AG20443 (cell line): Measurements from ENCODE around the gene OR2AG1.

ENCODE experiments used
- DNase-seq: peaks from one replicate; pipeline ENCODE4 v3.0.0; 2012; ENCODE audit warnings: low spot score, mixed read lengths

Gene OR2AG1, protein sequence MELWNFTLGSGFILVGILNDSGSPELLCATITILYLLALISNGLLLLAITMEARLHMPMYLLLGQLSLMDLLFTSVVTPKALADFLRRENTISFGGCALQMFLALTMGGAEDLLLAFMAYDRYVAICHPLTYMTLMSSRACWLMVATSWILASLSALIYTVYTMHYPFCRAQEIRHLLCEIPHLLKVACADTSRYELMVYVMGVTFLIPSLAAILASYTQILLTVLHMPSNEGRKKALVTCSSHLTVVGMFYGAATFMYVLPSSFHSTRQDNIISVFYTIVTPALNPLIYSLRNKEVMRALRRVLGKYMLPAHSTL

DNA sequence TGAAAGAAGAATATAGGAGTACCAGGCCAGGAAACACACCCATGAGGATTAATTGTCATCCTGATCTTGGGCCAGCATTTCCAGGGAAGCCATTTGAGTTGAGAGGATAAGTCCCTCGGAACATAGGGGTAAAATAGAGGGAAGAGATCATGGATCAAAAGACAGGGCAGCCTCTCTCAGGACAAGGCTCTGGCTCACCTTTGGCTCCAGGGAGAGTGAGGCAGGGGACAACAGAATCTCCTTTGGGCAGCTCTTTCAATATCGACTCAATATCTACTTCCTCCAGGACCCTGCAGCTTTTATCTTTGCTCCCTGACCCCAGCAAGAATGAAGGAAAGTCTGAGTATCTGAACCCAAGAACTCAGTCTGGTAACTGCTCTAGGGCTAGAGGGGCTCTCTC lies at the start of gene OR2AG1:
Gene OR2AG1, plus strand, starts transcription at position 301 of the 400 bp plus-strand sequence. CDS start 2,018 bp downstream, outside the sequence.
- DNase-seq, result no peak

DNA sequence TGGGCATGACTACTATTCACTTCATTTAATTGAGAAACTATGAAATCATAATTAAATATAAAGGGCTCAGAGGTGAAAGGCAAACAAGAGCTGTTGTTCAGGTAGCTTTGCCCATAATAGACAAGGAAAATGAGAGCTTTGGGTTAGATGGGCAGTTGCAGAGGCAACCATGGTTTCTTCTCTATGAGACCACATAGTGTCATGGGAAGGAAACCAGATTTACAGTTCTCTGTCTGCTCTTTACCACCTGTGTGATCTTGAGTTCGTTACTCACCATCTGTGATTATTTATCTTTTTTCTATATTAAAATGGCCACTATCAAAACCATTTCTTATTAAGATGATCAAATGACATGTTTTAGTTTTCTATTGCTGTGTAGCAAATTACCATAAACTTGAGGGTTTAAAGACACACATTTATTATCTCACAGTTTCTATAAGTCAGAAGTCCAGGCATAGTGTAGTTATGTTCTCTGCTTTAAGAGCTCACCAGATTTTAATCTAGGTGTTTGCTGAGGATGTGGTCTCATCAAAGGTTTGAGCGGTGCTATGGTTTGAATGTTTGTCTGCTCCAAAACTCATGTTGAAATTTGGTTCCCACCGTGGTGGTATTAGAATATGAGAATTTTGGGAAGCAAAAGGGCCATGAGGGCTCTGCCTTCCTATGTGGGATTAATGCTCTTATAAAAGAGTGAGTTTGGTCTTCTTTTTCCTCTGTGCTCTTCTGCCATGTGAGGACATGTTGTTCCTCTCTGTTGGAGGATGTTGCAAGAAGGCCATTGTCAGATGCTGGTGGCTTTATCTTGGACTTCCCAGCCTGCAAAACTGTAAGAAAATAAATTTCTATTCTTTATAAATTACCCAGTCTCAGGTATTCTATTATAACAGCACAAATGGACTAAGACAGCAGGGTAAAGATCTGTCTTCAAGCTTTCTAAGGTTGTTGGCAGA lies 49.2 kb upstream of the OR2AG1 start:
- no peak for DNase-seq

DNA sequence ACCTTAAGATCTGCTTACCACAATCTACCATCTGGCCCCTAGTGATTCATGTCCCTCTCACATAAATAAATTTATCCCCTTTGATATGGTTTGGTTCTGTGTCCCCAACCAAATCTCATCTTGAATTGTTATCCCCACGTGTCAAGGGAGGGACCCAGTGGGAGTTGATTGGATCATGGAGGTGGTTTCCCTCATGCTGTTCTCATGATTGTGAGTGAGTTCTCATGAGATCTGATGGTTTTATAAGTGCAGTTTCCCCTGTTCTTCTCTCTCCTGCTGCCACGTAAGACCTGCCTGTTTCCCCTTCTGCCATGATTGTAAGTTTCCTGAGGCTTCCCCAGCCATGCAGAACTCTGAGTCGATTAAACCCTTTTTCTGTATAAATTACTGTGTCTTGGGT lies 48.2 kb upstream of the OR2AG1 start:
- no peak for DNase-seq

DNA sequence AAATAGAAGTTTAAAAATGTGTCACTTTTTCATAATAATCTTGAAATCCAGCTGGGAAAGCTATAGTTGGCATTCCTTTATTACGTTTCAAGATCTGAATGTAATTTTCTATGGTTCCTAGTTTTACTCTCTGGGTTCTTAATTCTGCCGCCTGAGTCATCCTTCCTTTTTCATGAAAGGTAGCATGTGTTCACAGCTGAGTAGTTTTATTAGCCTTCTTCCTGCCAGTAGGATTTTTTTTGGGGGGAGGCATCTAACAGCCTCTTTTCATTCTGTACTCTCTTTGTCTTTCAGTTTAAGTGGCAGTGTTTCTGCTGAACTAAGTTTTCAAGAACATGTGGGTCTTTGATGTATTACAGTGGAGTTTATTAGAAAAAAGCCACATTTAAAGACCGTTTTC lies 47.5 kb upstream of the OR2AG1 start:
- peak; percentile 16 for DNase-seq

DNA sequence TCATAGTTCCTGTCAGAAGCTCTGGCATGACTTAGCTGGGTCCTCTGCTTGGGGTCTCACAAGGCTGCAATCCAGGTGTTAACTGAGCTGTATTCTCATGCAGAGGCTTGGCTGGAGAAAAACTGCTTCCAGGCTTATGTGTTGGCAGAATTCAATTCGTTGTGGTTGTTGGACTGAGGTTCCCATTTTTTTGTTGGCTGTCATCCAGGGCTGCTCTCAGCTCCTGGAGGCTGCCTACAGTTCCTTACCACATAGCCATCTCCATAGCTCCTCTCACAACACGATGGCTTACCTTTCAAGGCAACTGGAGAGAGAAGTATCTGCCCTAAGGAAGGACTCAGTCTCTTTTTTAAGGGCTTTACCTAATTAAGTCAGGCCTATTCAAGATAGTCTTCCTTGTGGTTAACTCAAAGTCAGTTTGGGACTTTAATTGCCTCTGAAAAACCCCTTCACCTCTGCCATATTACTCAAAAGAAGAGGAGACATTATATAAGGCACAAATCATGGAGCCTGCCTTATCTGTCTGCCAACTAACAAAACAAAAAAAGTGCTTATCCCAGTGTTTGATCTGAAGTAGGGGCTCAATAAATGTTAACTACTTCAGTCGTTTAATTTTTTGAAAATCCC lies 46.2 kb upstream of the OR2AG1 start:
- DNase-seq, result no peak

DNA sequence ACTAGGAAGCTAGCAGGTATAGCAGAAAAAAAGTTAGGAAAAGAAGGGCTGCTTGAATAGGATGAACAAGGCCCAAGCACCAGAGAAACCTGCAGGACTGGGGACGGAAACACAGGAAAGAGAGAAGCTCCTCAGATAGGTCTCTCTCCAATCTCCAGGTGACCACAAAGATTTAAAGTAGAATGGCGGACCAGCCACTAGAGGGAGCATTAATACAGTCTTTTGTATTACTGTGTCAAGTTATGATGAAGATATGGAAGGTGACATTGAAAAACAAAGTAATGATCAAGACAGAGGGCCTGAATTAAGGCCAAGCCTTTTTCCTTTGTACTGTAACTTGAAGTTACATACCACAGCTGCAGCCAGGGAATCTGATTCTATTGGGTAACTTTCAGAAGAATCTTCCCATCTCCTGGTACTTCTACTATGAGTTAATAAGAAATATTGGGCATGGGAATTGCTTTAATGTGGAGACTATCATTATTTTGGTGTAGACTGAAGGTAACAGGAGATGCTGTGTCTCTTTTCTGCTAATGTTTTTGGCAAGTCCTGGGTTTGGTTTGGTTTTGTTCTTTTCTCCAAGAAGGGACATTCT lies 44.9 kb upstream of the OR2AG1 start:
- peak; percentile 55 for DNase-seq

DNA sequence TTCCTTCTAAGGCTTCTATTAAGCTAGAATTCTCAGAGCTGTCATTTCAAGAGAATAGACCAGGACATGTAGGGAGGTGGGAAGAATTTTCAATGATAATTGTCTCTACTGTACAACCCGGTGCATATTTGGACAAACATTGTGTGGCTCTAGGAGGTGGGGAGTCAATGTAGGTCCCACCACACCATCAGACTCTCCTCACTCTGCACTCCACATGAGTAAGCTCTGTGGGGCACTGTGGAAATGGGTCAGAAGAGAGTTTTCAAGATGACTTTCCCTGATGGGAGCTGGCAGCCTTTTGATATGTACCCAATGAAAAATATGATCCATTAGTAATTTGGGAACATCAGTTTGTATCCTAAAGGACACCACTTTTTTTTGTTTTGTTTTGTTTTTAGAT lies 44.2 kb upstream of the OR2AG1 start:
- DNase-seq, result no peak

DNA sequence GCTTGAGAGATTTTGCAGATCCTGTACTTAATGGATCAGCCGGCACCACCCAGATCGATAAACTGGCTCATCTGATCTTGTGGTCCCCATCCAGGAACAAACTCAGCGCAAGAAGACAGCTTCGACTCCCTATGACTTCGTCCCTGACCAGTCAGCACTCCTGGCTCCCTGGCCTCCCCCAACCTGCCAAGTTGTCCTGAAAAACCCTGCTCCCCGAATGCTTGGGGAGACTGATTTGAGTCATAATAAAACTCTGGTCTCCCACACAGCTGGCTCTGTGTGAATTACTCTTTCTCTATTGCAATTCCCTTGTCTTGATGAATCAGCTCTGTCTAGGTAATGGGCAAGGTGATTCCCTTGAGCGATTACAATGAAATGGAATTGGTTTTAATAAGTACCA lies 40.6 kb upstream of the OR2AG1 start:
- DNase-seq, result no peak

DNA sequence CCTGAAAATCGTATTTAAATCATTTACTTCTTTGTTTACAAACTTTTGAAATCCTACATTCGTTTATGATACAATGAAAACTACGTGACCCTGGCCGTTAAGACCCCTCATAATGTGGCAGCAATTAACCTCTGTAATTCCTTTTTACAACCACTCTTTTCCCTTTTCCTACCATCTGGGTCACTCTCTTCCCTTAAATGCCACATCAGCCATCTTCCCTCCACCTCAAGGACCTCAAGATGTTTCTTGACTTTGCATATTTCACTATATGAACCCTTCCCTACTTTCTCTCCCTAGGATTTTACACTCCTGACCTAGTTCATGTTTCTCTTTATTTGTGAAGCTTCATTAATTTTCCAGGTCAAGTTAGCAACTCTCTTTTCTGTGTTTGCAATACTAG lies 37.8 kb upstream of the OR2AG1 start:
- no peak for DNase-seq

DNA sequence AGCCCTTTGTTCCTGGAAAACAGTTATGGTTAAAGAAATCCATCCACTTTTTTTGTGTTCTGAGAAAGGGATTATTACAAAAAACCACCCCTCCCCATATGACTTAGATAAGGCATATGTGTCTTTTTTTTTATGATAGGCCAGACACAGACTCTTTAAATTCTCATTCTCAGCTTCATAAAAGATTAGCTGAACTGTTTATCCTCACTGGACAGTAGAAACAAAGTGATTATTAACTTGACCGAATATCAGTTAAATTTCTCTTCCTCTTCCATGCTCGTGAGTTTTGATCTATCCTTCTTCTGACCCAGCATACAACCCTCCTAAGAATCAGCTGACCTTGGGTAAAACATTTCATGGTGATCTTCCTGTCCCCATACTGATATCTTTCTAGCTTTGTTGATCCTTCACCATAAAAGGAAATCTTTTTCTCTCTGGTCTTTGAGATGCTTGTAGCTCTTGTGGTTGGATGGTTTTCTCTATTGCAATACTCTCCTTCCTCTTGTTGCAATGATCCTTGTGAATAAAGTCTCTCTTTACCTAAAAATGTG lies 37.3 kb upstream of the OR2AG1 start:
- DNase-seq, result no peak

DNA sequence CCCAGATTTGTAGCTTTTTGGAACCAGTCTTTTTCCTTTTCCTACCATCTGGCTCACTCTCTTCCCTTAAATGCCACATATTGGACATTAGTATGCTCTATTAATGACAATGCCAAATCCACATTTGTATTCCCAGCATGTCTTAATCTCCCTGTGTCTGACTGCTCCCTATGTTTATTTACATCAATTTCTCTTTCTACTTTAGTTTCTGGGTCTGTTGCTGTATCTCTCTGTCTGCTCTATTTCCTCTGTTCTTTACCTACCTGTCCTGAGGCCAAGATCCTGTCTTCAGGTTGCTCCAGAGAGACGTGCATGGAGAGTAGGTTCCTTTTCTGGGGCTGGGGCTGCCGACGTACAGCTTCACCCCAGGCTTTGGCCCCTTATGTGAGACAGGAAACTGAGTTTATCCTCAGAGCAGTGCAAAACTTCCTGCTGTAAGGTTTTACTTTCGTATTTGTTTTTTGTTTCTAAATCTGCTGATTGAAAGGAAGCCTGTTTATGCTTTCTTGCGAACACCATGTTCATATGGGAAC lies 36.7 kb upstream of the OR2AG1 start:
- DNase-seq, result no peak

DNA sequence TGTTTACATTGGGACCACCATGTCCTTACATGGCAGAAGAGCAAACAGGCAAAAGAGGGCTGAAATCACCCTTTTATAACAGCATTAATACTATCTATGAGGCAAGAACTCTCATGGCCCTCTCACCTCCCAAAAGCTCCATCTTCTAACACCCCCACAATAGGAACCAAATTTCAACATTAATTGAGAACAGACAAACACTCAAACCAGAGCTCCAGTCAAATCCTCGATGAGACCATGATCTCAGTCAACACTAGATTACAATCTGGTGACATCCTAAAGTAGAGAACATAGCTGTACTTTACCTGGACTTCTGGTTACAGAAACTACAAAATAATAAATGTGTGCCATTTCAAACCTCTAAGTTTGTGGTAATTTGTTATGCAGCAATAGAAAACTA lies 36.2 kb upstream of the OR2AG1 start:
- DNase-seq, result no peak

DNA sequence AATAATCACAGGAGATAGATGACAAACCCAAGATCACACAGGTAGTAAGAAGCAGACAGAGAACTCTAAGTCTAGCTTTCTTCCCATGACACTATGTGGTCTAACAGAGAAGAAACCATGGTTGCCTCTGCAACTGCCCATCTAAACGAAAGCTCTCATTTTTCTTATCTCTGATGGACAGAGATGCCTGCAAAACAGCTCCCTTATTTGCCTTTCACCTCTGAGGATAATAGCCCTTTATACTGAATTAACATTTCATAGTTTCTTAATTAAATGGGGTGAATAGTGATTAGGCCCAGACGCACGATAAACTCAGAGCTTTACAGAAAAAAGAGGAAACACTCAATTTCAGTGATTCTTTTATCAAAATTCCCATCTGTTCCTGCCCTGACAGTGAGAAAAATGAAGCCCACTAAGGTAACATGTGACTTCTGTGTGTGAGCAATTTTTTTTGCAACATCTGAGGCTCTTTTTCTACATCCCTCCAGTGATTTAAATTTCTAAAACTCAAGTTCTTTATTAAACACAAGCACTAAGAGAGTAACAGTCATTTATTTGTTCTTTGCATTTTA lies 35.6 kb upstream of the OR2AG1 start:
- no peak for DNase-seq

DNA sequence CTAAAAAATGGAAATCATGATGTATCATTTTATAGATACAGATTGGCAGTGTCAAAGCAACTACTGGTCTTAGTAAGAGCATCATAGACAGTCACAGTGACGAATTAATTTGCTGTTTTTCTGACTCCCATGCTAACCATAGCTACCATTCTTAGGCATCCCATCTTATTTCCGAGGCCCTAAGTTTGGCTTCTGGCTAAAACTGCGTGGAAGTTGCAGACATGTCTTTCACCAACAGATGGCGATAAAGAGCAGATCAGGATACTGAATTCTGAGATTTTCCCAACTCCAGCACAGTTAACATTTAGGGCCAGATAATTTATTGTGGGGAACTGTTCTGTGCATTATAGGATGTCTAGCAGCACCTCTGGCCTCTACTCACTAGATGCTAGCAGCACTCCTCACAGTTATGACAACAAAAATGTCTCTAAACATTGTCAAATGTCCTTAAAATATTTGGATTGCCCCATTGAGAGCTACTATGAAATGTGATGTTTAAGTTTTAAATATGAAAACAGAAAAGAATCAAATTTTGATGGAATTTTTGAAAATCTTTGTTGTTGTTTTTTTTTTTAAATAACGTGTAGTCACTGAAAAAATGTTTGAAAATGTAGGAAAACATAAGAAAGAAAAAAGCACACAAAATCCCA lies 27.4 kb upstream of the OR2AG1 start:
- peak; percentile 71 for DNase-seq

DNA sequence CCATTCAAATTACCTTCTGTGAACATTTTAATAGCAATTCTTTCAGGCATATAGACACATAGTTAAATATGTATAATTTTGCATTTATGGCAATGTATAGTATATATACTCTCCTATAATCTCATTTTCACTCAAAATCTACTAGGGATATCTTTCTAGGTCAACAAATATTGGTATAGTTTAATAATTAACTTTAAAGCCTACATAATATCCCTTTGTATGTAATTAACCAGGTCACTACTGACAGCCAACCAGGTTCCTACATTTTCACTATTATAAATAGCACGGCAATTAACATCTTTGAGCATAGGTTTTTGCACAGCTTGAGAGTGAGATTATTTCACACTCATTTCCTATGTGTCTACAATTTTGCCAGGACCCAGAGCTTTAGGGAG lies 26.9 kb upstream of the OR2AG1 start:
- DNase-seq, result no peak

DNA sequence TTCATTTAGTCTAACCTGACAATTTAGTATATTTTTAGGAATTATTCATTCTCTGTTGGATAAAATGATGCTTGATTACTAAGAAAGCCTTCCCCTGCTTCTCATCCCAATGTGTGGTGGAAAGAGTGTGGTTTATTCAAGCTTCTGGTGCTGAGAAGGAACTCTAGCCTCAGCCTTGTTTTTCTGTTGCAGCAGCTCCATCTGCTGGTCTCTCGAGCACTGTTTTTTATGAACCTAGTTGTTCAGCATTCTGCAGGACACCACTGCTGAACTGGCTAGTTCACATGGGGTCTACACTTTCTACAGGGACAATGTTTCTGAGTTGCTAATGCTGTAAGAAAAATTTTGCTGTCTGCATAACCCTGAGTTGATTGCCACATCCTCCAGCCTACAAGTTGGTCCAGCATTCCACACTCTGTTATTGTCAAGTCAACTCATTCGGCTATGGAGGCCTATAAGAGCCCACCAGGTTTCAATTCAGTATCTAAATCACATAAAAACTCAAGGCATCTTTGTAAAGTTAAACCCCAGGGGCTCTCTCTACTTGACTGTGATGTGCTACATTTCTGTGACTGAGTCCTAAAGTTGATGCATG lies 25.4 kb upstream of the OR2AG1 start:
- peak; percentile 76 for DNase-seq

DNA sequence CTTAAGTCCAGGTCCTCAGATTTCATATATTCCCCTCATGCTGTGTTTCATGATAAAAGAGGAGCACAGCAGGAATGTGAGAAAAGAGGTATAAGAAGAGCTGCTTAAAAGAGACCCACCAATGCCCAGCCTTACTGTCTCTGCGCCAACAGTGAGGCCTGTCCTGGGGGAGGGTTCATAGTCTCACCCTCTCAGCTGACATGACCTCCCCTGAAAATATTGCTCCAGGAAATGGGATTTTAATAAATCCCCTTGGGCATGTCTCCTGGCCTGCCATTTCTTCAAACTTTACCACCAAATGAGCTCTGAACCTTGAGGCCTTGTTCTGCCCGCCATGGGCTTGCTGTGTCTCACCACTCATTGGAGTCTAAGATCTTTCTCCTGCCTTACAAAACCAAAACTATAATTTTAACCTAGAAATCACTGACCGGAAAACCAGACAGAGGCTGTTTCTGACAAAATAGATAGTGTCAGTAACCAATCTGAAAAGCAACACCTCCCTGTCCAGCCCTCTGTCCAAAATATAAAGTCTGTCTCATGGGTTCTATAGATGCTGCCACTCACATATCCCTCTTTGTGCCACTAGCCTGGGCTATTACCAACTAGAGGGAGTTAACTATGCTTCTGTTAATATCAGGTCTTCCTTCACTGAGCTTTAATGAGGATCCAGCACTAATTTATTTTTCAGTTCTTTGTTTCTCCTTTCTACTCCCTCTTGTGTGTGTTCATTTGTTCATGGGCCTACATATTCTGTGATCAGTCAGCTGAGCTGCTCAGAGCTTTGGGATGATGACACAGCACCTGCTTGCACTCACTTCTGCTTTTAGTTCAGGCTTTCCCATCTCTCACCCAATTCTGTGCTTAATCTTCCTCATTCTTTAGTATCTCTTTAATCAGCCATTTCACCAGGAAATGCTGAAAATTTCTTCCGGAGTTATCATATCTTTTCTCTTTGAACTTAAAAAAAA lies 10.6 kb upstream of the OR2AG1 start, which contains the start of gene OR2AG2:
Gene OR2AG2, minus strand, starts transcription at position 51 of the 968 bp plus-strand sequence. CDS start 3,019 bp downstream, outside the sequence.
- DNase-seq, result no peak

DNA sequence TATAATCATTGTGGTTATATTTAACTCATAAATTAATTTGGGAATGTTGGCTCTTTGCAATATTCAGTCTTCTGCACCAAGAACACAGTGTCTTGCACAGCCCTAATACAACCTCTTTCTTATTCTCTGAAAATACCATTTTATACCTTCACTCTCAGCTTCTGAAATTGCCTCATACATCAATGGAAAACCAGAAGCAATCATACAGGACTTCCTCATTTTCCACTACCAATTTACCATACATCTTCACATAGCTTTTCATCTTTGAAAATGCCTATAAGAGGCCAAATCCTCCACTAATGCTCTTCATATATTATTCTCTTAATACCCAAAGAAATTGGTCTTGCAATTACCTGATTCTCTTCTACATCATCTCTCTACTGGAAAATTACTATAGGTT lies 4.3 kb upstream of the OR2AG1 start:
- DNase-seq, result no peak

DNA sequence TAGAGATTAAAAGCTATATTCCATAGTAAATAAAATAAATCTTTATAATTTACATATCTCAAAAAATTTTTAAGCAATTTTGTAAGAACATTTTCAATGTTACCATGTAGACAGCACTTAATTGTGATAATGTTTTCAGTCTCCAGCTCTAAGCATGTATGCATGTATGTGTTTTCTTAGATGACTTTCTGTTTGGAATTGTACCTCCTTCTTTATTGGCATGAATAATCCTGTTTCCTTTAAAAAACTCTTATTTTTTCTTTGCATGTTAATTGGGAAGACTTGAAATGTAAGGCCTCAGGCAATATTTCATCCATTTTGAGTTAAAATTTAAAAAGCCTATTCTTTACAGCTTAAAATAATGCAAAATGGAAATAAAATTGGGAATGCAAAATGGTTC lies 2.0 kb upstream of the OR2AG1 start:
- no peak for DNase-seq
